ENCODE measurements around the gene PLD1.

DNA sequence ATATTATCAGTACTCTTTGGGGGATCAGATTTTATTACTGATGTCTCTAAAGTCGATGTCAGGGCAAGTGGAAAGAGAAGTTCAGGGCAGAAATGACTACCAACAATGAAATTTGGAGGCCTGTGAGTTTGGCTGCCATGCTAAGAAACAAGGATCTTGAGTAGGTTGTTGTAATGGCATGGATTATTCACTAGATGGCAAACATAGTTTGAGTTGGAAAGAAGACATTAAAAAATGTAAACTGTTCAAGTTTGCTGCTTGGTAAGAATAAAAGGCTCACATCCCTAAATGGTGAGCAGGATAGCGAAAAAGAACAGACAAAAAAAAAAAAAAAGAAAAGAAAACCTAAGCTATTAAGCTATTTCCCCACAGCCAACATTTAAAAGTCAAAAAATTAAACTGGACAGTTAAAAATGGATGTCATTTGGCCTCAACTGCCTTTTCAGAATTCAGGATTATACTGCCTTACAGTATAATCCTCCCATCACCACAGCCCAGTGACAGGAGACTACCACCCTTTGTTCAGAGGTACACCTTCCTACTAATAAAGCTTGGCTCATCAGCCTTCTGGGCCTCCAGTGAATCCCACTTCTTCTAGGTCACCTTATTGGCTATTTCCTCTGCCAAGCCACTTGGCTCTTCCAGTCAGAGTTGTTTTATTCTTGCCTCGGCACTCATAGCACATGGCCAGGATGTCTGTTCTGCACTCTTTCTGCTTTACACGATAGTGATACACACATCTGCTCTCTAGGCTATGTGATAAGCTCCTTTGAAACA is 163.7 kb downstream of the PLD1 start:
- TF ChIP-seq GATA3 (IDR thresholded peaks at IDR 0.05; ENCODE audit: low read depth, low read length) (no peak), GATA2 (IDR thresholded peaks at IDR 0.05; ENCODE audit: low read depth, low read length) (no peak)
